ENCODE measurements around the gene FAM217B. TPM values are rescaled to one million over a fixed set of nuclear protein-coding genes. Genes with fewer than 3 reads are reported as not detected.

The FAM217B gene
- total RNA-seq, 1 donor from 2014 or later, result 11.4 TPM

DNA sequence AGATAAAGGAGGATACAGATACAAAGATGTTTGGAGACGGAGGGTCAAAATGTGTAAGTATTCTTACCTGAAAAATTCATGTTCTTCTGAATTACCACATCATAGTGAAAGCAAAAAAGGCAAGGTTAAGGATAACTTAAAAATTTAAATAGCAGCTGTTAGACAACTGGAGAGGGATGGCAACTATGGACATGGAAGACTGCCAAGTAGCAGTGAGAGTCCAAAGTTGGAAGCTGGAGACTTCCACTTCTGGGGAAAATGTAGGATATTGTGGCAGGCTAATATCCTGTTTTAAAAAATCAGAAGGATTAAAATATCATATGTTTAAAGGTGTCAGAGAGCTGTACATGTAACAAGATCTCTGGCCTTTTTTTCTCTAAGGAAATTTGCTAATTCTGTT, 36.6 kb upstream of the FAM217B start:
- no peaks in the 10 kb centered on the region for H3K27me3 Mint-ChIP-seq (ENCODE audit: unreplicated experiment)
- no peak overlapping the region for H3K4me3 Mint-ChIP-seq (ENCODE audit: unreplicated experiment)
- H3K9me3 Mint-ChIP-seq (ENCODE audit: unreplicated experiment), result no peaks in the 10 kb centered on the region
- TF ChIP-seq, protein P1, sequence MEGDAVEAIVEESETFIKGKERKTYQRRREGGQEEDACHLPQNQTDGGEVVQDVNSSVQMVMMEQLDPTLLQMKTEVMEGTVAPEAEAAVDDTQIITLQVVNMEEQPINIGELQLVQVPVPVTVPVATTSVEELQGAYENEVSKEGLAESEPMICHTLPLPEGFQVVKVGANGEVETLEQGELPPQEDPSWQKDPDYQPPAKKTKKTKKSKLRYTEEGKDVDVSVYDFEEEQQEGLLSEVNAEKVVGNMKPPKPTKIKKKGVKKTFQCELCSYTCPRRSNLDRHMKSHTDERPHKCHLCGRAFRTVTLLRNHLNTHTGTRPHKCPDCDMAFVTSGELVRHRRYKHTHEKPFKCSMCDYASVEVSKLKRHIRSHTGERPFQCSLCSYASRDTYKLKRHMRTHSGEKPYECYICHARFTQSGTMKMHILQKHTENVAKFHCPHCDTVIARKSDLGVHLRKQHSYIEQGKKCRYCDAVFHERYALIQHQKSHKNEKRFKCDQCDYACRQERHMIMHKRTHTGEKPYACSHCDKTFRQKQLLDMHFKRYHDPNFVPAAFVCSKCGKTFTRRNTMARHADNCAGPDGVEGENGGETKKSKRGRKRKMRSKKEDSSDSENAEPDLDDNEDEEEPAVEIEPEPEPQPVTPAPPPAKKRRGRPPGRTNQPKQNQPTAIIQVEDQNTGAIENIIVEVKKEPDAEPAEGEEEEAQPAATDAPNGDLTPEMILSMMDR (IDR thresholded peaks at IDR 0.05; ENCODE audit: unreplicated experiment), result no peak
- H3K36me3 Mint-ChIP-seq (ENCODE audit: low read depth, unreplicated experiment), result no peaks in the 10 kb centered on the region
- no peak for DNase-seq (ENCODE audit: low spot score)
- no peak overlapping the region for H3K27ac Mint-ChIP-seq (ENCODE audit: unreplicated experiment)
- no peaks in the 10 kb centered on the region for H3K4me1 Mint-ChIP-seq (ENCODE audit: unreplicated experiment)

DNA sequence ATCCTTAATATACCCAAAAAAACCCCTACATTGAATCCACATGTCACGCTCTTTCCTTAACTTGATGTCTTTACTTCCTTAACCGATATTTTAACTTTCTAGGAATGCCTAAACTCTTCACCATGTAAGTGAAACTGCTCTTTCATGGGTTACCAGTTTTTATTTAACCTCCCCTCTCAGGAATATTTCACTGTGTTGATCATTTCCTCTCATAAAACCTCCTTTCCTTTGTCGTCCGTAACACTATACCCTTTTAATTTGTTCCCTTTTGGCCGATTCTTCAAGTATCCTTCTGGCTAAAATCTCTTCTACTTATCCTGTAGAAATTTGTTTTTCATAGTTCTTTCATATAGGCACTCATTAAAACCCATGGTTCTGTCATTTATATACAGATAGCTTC, 31.3 kb upstream of the FAM217B start:
- TF ChIP-seq, protein P1 (IDR thresholded peaks at IDR 0.05; ENCODE audit: unreplicated experiment), result no peak
- no peaks in the 10 kb centered on the region for H3K27me3 Mint-ChIP-seq (ENCODE audit: unreplicated experiment)

DNA sequence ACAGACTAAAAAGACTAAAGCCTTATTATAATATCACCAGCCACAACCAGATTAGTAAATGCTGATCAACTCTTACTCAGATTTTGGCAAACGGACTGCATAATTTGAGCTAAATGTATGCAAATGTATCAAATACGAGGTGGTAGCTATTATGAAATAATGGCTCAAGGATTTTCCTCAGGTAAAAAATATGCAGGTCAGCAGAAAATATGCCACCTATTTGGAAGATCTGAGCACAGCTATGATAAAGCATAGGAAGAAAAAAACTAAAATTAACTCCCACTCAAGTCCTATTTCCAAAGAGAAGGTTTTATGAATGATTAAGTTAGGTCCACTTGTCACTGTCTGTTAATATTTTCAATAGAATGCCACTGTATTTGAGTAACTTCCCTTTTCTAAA, 29.1 kb upstream of the FAM217B start:
- no peaks in the 10 kb centered on the region for H3K4me1 Mint-ChIP-seq (ENCODE audit: unreplicated experiment)
- no peaks in the 10 kb centered on the region for H3K9me3 Mint-ChIP-seq (ENCODE audit: unreplicated experiment)
- TF ChIP-seq, protein P1 (IDR thresholded peaks at IDR 0.05; ENCODE audit: unreplicated experiment), result no peak
- DNase-seq (ENCODE audit: low spot score), result no peak
- no peaks in the 10 kb centered on the region for H3K36me3 Mint-ChIP-seq (ENCODE audit: low read depth, unreplicated experiment)
- H3K27ac Mint-ChIP-seq (ENCODE audit: unreplicated experiment), result no peak overlapping the region
- no peaks in the 10 kb centered on the region for H3K27me3 Mint-ChIP-seq (ENCODE audit: unreplicated experiment)
- no peak overlapping the region for H3K4me3 Mint-ChIP-seq (ENCODE audit: unreplicated experiment)

More for the DNA sequence above, 31.3 kb upstream of the FAM217B start:
- Mint-ChIP-seq H3K4me1 (ENCODE audit: unreplicated experiment) (no peaks in the 10 kb centered on the region), H3K36me3 (ENCODE audit: low read depth, unreplicated experiment) (no peaks in the 10 kb centered on the region), H3K9me3 (ENCODE audit: unreplicated experiment) (no peaks in the 10 kb centered on the region), H3K27ac (ENCODE audit: unreplicated experiment) (no peak overlapping the region), H3K4me3 (ENCODE audit: unreplicated experiment) (no peak overlapping the region)
- DNase-seq (ENCODE audit: low spot score), result no peak

DNA sequence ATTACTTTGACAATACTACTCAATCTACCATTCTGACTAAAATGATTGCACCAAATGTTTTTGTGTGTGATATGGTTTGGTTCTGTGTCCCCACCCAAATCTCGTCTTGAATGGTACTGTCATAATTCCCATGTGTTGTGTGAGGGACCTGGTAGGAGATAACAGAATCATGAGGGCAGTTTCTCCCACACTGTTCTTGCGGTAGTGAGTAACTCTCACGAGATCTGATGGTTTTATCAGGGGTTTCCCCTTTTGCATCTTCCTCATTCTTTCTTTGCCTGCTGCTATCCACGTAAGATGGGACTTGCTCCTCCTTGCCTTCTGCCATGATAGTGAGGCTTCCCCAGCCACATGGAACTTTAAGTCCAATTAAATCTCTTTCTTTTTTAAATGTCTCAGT, 27.6 kb upstream of the FAM217B start:
- TF ChIP-seq, protein P1 (IDR thresholded peaks at IDR 0.05; ENCODE audit: unreplicated experiment), result no peak
- H3K27me3 Mint-ChIP-seq (ENCODE audit: unreplicated experiment), result no peaks in the 10 kb centered on the region
- H3K9me3 Mint-ChIP-seq (ENCODE audit: unreplicated experiment), result no peaks in the 10 kb centered on the region
- H3K4me3 Mint-ChIP-seq (ENCODE audit: unreplicated experiment), result no peak overlapping the region
- H3K36me3 Mint-ChIP-seq (ENCODE audit: low read depth, unreplicated experiment), result no peaks in the 10 kb centered on the region
- H3K4me1 Mint-ChIP-seq (ENCODE audit: unreplicated experiment), result no peaks in the 10 kb centered on the region
- no peak for DNase-seq (ENCODE audit: low spot score)
- no peak overlapping the region for H3K27ac Mint-ChIP-seq (ENCODE audit: unreplicated experiment)

DNA sequence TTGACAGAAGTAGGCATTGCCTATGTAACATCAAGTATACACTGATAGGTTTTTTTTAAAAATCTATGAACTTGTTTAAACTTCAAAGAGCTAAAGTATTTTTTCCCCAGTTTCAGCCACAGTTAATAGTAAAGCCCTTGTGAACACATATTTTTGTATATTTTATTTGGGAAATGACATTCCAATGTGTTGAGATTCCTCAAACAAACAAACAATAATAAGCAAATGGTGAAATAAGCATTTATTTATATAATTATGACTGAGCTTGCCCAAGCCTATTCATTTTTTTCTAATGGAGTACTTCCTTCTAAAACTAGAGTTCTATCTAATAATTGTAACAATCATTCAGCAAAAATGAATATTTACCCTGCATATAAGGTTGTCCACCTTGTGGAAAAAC, 19.2 kb upstream of the FAM217B start:
- H3K4me1 Mint-ChIP-seq (ENCODE audit: unreplicated experiment), result no peaks in the 10 kb centered on the region

More for the DNA sequence above, 19.2 kb upstream of the FAM217B start:
- no peak overlapping the region for H3K4me3 Mint-ChIP-seq (ENCODE audit: unreplicated experiment)
- H3K9me3 Mint-ChIP-seq (ENCODE audit: unreplicated experiment), result no peaks in the 10 kb centered on the region
- DNase-seq (ENCODE audit: low spot score), result no peak
- H3K36me3 Mint-ChIP-seq (ENCODE audit: low read depth, unreplicated experiment), result no peaks in the 10 kb centered on the region
- TF ChIP-seq, protein P1 (IDR thresholded peaks at IDR 0.05; ENCODE audit: unreplicated experiment), result no peak
- no peak overlapping the region for H3K27ac Mint-ChIP-seq (ENCODE audit: unreplicated experiment)
- peaks cover under 1% of the 10 kb centered on the region for H3K27me3 Mint-ChIP-seq (ENCODE audit: unreplicated experiment)
